IMR-90 (cell line): Measurements from ENCODE around the gene CHRNA1. TPM values are rescaled to one million over a fixed set of nuclear protein-coding genes. Genes with fewer than 3 reads are reported as not detected.

Experiments
- ATAC-seq: fragments of 200-7000 bp; cut with Tn5 transposase; 2 replicates; pipeline ENCODE4 v1.9.1; 2020; ENCODE audit warnings: low read depth, mild to moderate bottlenecking, moderate library complexity
- BruUV-seq: library from RNA; stranded (reverse); fragments of 400-500 nt; replicated peaks from 2 replicates; lab custom pipeline; 2021; lab: Mats Ljungman, UMichigan
- CTCF ChIA-PET: fragments of 300-600 bp; formaldehyde crosslinking; extraction: SDS; loops from one replicate; lab custom pipeline; 2021; ENCODE audit warnings: antibody characterized with exemption; lab: Yijun Ruan, JAX
- POLR2A ChIA-PET: fragments of 300-600 bp; sonication (Branson Sonifier 250); formaldehyde crosslinking; loops from one replicate; lab custom pipeline; 2022; ENCODE audit warnings: antibody characterized with exemption; ENCODE audit not compliant: unreplicated experiment; lab: Charles Lee
- DNase-seq: peaks from one replicate; pipeline ENCODE4 v3.0.0; 2013
- H2AFZ ChIP-seq: replicated peaks from 2 replicates; pipeline ENCODE3; 2013; ENCODE audit warnings: low read length, mild to moderate bottlenecking; ENCODE audit not compliant: poor library complexity
- H2AK5ac ChIP-seq: 2 replicates; pipeline ENCODE4 v1.6.1; 2013; ENCODE audit warnings: low read depth, low read length, inconsistent platforms
- H2AK9ac ChIP-seq: replicated peaks from 2 replicates; pipeline ENCODE3; 2013; ENCODE audit warnings: mild to moderate bottlenecking, low read depth, low read length, moderate library complexity; ENCODE audit not compliant: poor library complexity
- H2BK120ac ChIP-seq: 2 replicates; pipeline ENCODE4 v1.6.1; 2013; ENCODE audit warnings: low read depth, low read length, inconsistent platforms
- H2BK15ac ChIP-seq: 3 replicates; pipeline ENCODE4 v1.6.1; 2013; ENCODE audit warnings: low read depth, low read length, inconsistent platforms
- H2BK20ac ChIP-seq: 2 replicates; pipeline ENCODE4 v1.6.1; 2013; ENCODE audit warnings: low read depth, mild to moderate bottlenecking, inconsistent platforms, low read length, moderate library complexity
- H2BK5ac ChIP-seq: 2 replicates; pipeline ENCODE4 v1.6.1; 2013; ENCODE audit warnings: mild to moderate bottlenecking, low read depth, low read length, inconsistent platforms; ENCODE audit not compliant: poor library complexity, severe bottlenecking
- H3K14ac ChIP-seq: replicated peaks from 2 replicates; pipeline ENCODE4 v1.6.1; 2013; ENCODE audit warnings: low read depth, low read length, inconsistent platforms
- H3K18ac ChIP-seq: 2 replicates; pipeline ENCODE4 v1.6.1; 2013; ENCODE audit warnings: low read depth, low read length, control low read depth
- H3K23ac ChIP-seq: 2 replicates; pipeline ENCODE4 v1.6.1; 2013; ENCODE audit warnings: low read depth, low read length, inconsistent platforms
- H3K27ac ChIP-seq: 2 replicates; pipeline ENCODE4 v1.5.1; 2013; ENCODE audit warnings: mild to moderate bottlenecking, control low read depth, low read length; ENCODE audit not compliant: insufficient read depth
- H3K27me3 ChIP-seq: 2 replicates; pipeline ENCODE4 v1.6.1; 2013; ENCODE audit warnings: low read length; ENCODE audit not compliant: control insufficient read depth, insufficient read depth
- H3K36me3 ChIP-seq: 2 replicates; pipeline ENCODE4 v1.6.1; 2013; ENCODE audit warnings: low read length, mixed read lengths; ENCODE audit not compliant: control insufficient read depth, insufficient read depth
- H3K4ac ChIP-seq: 2 replicates; pipeline ENCODE4 v1.6.1; 2013; ENCODE audit warnings: low read depth, low read length, inconsistent platforms
- H3K4me1 ChIP-seq: 2 replicates; pipeline ENCODE4 v1.6.1; 2013; ENCODE audit warnings: low read length, mixed read lengths; ENCODE audit not compliant: control insufficient read depth, insufficient read depth
- H3K4me2 ChIP-seq: 2 replicates; pipeline ENCODE4 v1.6.1; 2013; ENCODE audit warnings: low read depth, mild to moderate bottlenecking, control low read depth, low read length, moderate library complexity
- H3K4me3 ChIP-seq: 2 replicates; pipeline ENCODE4 v1.5.1; 2013; ENCODE audit warnings: low read depth, mild to moderate bottlenecking, control low read depth, low read length, moderate library complexity; ENCODE audit not compliant: insufficient read depth
- H3K56ac ChIP-seq: 2 replicates; pipeline ENCODE4 v1.6.1; 2013; ENCODE audit warnings: low read length, inconsistent platforms; ENCODE audit not compliant: insufficient read depth; ENCODE audit errors: extremely low read depth
- H3K79me1 ChIP-seq, 2 experiments: 2 replicates each; pipeline ENCODE4 v1.6.1; 2013; ENCODE audit warnings: low read length in 2 of 2, inconsistent platforms in 1 of 2, low read depth in 1 of 2
- H3K9ac ChIP-seq: 2 replicates; pipeline ENCODE4 v1.6.1; 2013; ENCODE audit warnings: low read depth, low read length, control low read depth
- H3K9me1 ChIP-seq: 2 replicates; pipeline ENCODE4 v1.6.1; 2013; ENCODE audit warnings: low read length, inconsistent platforms; ENCODE audit not compliant: insufficient read depth
- H3K9me3 ChIP-seq: 2 replicates; pipeline ENCODE4 v1.6.1; 2013; ENCODE audit warnings: low read length; ENCODE audit not compliant: control insufficient read depth, insufficient read depth
- H4K20me1 ChIP-seq: 2 replicates; pipeline ENCODE4 v1.6.1; 2013; ENCODE audit warnings: low read length, inconsistent platforms; ENCODE audit not compliant: insufficient read depth
- H4K5ac ChIP-seq: 2 replicates; pipeline ENCODE4 v1.6.1; 2013; ENCODE audit warnings: mild to moderate bottlenecking, low read depth, low read length, control low read depth
- H4K8ac ChIP-seq, 2 experiments: 2 replicates each; pipeline ENCODE4 v1.6.1; 2013; ENCODE audit warnings: low read depth in 2 of 2, low read length in 2 of 2, control low read depth in 1 of 2, inconsistent platforms in 1 of 2
- H4K91ac ChIP-seq: 2 replicates; pipeline ENCODE4 v1.6.1; 2013; ENCODE audit warnings: low read depth, low read length, inconsistent platforms; ENCODE audit not compliant: insufficient read depth
- BHLHE40 ChIP-seq: fragments of 150-350 bp; IDR thresholded peaks from 2 replicates; pipeline ENCODE4 v1.6.1; 2016; ENCODE audit warnings: mild to moderate bottlenecking, low read depth, low read length
- ELK1 ChIP-seq: fragments of 150-350 bp; IDR thresholded peaks from 2 replicates; pipeline ENCODE4 v1.6.1; 2016; ENCODE audit warnings: low read depth, mild to moderate bottlenecking, low read length, moderate library complexity, borderline replicate concordance
- MAZ ChIP-seq: IDR thresholded peaks from 2 replicates; pipeline ENCODE4 v1.6.1; 2012; ENCODE audit warnings: low read depth, mild to moderate bottlenecking, low read length, improper control_type of control experiment, moderate library complexity, borderline replicate concordance
- MXI1 ChIP-seq: IDR thresholded peaks from 2 replicates; pipeline ENCODE4 v1.6.1; 2012; ENCODE audit warnings: low read depth, mild to moderate bottlenecking, low read length, moderate library complexity, borderline replicate concordance
- NFE2L2 ChIP-seq: fragments of 150-350 bp; IDR thresholded peaks from 2 replicates; pipeline ENCODE4 v1.6.1; 2016; ENCODE audit warnings: low read depth, mild to moderate bottlenecking, low read length
- WGBS, 2 experiments: methylation state at CpG; one replicate each; pipeline versions ENCODE4 v1.1.5 to v1.1.7; 2013; ENCODE audit warnings: missing lambda C conversion rate in 2 of 2; ENCODE audit not compliant: insufficient read length in 1 of 2; ENCODE audit errors: extremely low coverage in 2 of 2; 5-methylcytosine and 5-hydroxymethylcytosine counted together
- dilution Hi-C: fragments of 300-500 bp; cut with HindIII; formaldehyde crosslinking; loops from one replicate; pipeline ENCODE4 v1.14.3; 2018; ENCODE audit warnings: low sequenced_read_pairs; ENCODE audit not compliant: unreplicated experiment
- in situ Hi-C: fragments of 300-500 bp; cut with MboI; formaldehyde crosslinking; loops from 3 replicates; pipeline ENCODE4 v1.14.3; 2019; ENCODE audit warnings: low sequenced_read_pairs, inconsistent platforms, mixed read lengths
- intact Hi-C: fragments of 100-400 bp; cut with micrococcal nuclease; formaldehyde crosslinking; loops from 2 replicates; pipeline ENCODE4 v1.10.0; 2022
- polyA plus RNA-seq, 3 experiments: library from polyadenylated mRNA; depleted of rRNA; stranded (reverse); fragments of >200 nt; gene quantifications; 2 replicates each; pipeline ENCODE4 v1.2.3, GENCODE V29; 2012; ENCODE audit warnings: low replicate concordance in 1 of 3
- total RNA-seq: library from RNA; depleted of rRNA; stranded (reverse); fragments of >200 nt; gene quantifications from 2 replicates; pipeline ENCODE4 v1.2.3, GENCODE V29; 2012

CHRNA1 gene
- total and polyA plus RNA-seq, 2 of the 4 experiments (the other 2 are of a cell fraction), result 0.75 to 0.90 TPM

- in situ Hi-C loops (no loop called here), dilution Hi-C loops (no loop called here), intact Hi-C loops (no loop called here)
- Histone ChIP-seq H2BK15ac (peak overlapping the region; percentile 60; the same call in 1 of the 3 replicates), H2AK9ac (peak overlapping the region; percentile 73), H3K14ac (0 out of 2 replicates have a peak overlapping the region, but pooled peaks have one; percentile 81), H4K8ac (peak overlapping the region; percentile 41 to 78; a peak in 2 of 4 replicates), H3K9me3 (no peaks in the 10 kb centered on the region), H2BK120ac (peak overlapping the region; percentile 79), H3K36me3 (no peaks in the 10 kb centered on the region), H3K4me1 (peaks cover 36% of the 10 kb centered on the region), H3K4me3 (no peak overlapping the region), H4K20me1 (no peaks in the 10 kb centered on the region), H3K56ac (no peak overlapping the region; the same call in 1 of the 2 replicates), H2AFZ (peak overlapping the region; percentile 37), H3K4ac (peak overlapping the region; percentile 75), H4K91ac (peak overlapping the region; percentile 45), H3K27ac (no peak overlapping the region; the same call in 1 of the 2 replicates), H3K4me2 (no peak overlapping the region), H2AK5ac (peak overlapping the region; percentile 86), H3K27me3 (no peaks in the 10 kb centered on the region), H3K79me1 (peaks cover 0 to 15% of the 10 kb centered on the region in 2 experiments; a peak in 2 of 4 replicates), H3K9me1 (peaks cover 31% of the 10 kb centered on the region), H3K23ac (no peak overlapping the region), H3K9ac (no peak overlapping the region), H2BK5ac (peak overlapping the region; percentile 12), H3K18ac (peak overlapping the region; percentile 80), H4K5ac (peak overlapping the region; percentile 1; the same call in 1 of the 2 replicates), H2BK20ac (peak overlapping the region; percentile 77)
- POLR2A ChIA-PET, result no interaction called here
- TF ChIP-seq ELK1 (no peak), MAZ (no peak), BHLHE40 (no peak), NFE2L2 (no peak), MXI1 (no peak)
- no CpG with 5 or more reads among the region's 7 CpGs for WGBS, 2 experiments
- no TSS peak for BruUV-seq
- CTCF ChIA-PET, result interaction anchor here (0.9 kb wide), 1 partner anchor 12 kb away, joined by 3 read pairs; no protein-coding TSS in a partner anchor
- DNase-seq, result no peak
- ATAC-seq, result no peak
These were observed 20.0 kb upstream of the CHRNA1 start for GRCh38 chr2:174784316-174784715.
